KMS-11 (cell line): ENCODE data around the gene CNOT1.

Source experiments
- H2AFZ ChIP-seq: fragments of 200-600 bp; sonication (generic); 2 replicates; pipeline ENCODE4 v1.6.1; 2016; ENCODE audit warnings: antibody characterized with exemption, mixed run types, low read depth
- H3K27ac ChIP-seq: fragments of 200-600 bp; sonication (generic); 2 replicates; pipeline ENCODE4 v1.6.1; 2016; ENCODE audit warnings: mild to moderate bottlenecking, mixed run types
- H3K27me3 ChIP-seq: fragments of 200-600 bp; sonication (generic); 2 replicates; pipeline ENCODE4 v1.6.1; 2017; ENCODE audit warnings: mild to moderate bottlenecking, low read depth, mixed run types, moderate library complexity; ENCODE audit not compliant: insufficient read depth
- H3K36me3 ChIP-seq: fragments of 200-600 bp; sonication (generic); 2 replicates; pipeline ENCODE4 v1.6.1; 2017; ENCODE audit warnings: mild to moderate bottlenecking, mixed run types; ENCODE audit not compliant: insufficient read depth
- H3K4me1 ChIP-seq: fragments of 200-600 bp; sonication (generic); 2 replicates; pipeline ENCODE4 v1.6.1; 2016; ENCODE audit warnings: mild to moderate bottlenecking, low read depth, mixed run types; ENCODE audit not compliant: poor library complexity, severe bottlenecking
- H3K4me2 ChIP-seq: fragments of 200-600 bp; sonication (generic); 2 replicates; pipeline ENCODE4 v1.7.0; 2016; ENCODE audit warnings: mild to moderate bottlenecking, mixed run types
- H3K4me3 ChIP-seq: fragments of 200-600 bp; sonication (generic); IDR thresholded peaks from 2 replicates; pipeline ENCODE4 v1.6.1; 2017; ENCODE audit warnings: low read depth, low read length, mixed read lengths; ENCODE audit not compliant: insufficient read depth
- H3K79me2 ChIP-seq: fragments of 200-600 bp; sonication (generic); 2 replicates; pipeline ENCODE4 v1.6.1; 2016; ENCODE audit warnings: low read depth, mixed run types; ENCODE audit not compliant: insufficient read depth
- H3K9ac ChIP-seq: fragments of 200-600 bp; sonication (generic); 2 replicates; pipeline ENCODE4 v1.6.1; 2016; ENCODE audit warnings: mild to moderate bottlenecking, mixed run types
- H4K20me1 ChIP-seq: fragments of 200-600 bp; sonication (generic); 2 replicates; pipeline ENCODE4 v1.6.1; 2016; ENCODE audit warnings: mild to moderate bottlenecking, mixed run types; ENCODE audit not compliant: insufficient read depth
- CTCF ChIP-seq: fragments of 200-600 bp; sonication (generic); conservative IDR thresholded peaks from 2 replicates; pipeline ENCODE4 v1.6.1; 2017; ENCODE audit warnings: low read depth, mild to moderate bottlenecking, antibody characterized with exemption, low read length, moderate library complexity, mixed read lengths

The CNOT1 gene

GRCh38 chr16:58495521-58496331, 133.9 kb downstream of the CNOT1 start:
- Histone ChIP-seq H2AFZ (peak overlapping the region; percentile 69), H3K27ac (peak overlapping the region; percentile 77), H3K4me3 (no peak overlapping the region)

GRCh38 chr16:58494981-58495520, 134.6 kb downstream of the CNOT1 start:
- H3K27me3 ChIP-seq: no peaks in the 10 kb centered on the region
- H3K4me1 ChIP-seq: peaks cover 65% of the 10 kb centered on the region
- peak overlapping the region; percentile 77 for H3K27ac ChIP-seq
- H3K4me3 ChIP-seq: no peak overlapping the region
- H2AFZ ChIP-seq: peak overlapping the region; percentile 69; the same call in 1 of the 2 replicates
- peak overlapping the region; percentile 77 for H3K4me2 ChIP-seq
- peak; percentile 66 for TF ChIP-seq CTCF
- no peaks in the 10 kb centered on the region for H4K20me1 ChIP-seq
- peak overlapping the region; percentile 55 for H3K9ac ChIP-seq
- H3K36me3 ChIP-seq: no peaks in the 10 kb centered on the region
- no peaks in the 10 kb centered on the region for H3K79me2 ChIP-seq

More at GRCh38 chr16:58495521-58496331, 133.9 kb downstream of the CNOT1 start:
- H3K36me3 ChIP-seq: no peaks in the 10 kb centered on the region
- H3K4me2 ChIP-seq: peak overlapping the region; percentile 77
- no peaks in the 10 kb centered on the region for H3K27me3 ChIP-seq
- TF ChIP-seq CTCF: no peak
- peaks cover 65% of the 10 kb centered on the region for H3K4me1 ChIP-seq
- no peaks in the 10 kb centered on the region for H3K79me2 ChIP-seq
- no peaks in the 10 kb centered on the region for H4K20me1 ChIP-seq
- H3K9ac ChIP-seq: peak overlapping the region; percentile 55

GRCh38 chr16:58493756-58494431, 135.7 kb downstream of the CNOT1 start:
- TF ChIP-seq CTCF: no peak
- H3K79me2 ChIP-seq: no peaks in the 10 kb centered on the region
- no peak overlapping the region for H3K9ac ChIP-seq
- H3K27me3 ChIP-seq: no peaks in the 10 kb centered on the region
- peaks cover 65% of the 10 kb centered on the region for H3K4me1 ChIP-seq
- H3K4me2 ChIP-seq: peak overlapping the region; percentile 68; the same call in 1 of the 2 replicates
- peak overlapping the region; percentile 77; the same call in 1 of the 2 replicates for H3K27ac ChIP-seq
- H3K4me3 ChIP-seq: no peak overlapping the region
- no peaks in the 10 kb centered on the region for H3K36me3 ChIP-seq
- no peak overlapping the region for H2AFZ ChIP-seq
- no peaks in the 10 kb centered on the region for H4K20me1 ChIP-seq

GRCh38 chr16:58492735-58493134, 136.9 kb downstream of the CNOT1 start:
- H3K4me1 ChIP-seq: peaks cover 54% of the 10 kb centered on the region
- no peaks in the 10 kb centered on the region for H3K79me2 ChIP-seq
- TF ChIP-seq CTCF: no peak
- H2AFZ ChIP-seq: no peak overlapping the region
- no peaks in the 10 kb centered on the region for H3K27me3 ChIP-seq
- H3K27ac ChIP-seq: no peak overlapping the region
- no peaks in the 10 kb centered on the region for H3K36me3 ChIP-seq
- no peak overlapping the region for H3K9ac ChIP-seq
- no peaks in the 10 kb centered on the region for H4K20me1 ChIP-seq
- peak overlapping the region; percentile 14; the same call in 1 of the 2 replicates for H3K4me2 ChIP-seq
- no peak overlapping the region for H3K4me3 ChIP-seq
